IgD-negative memory B cell (primary cell): ENCODE data around the gene MAPK8IP1. TPM values are rescaled to one million over a fixed set of nuclear protein-coding genes. Genes with fewer than 3 reads are reported as not detected.
"Not testable (repeated sequence)": the region's sequence is repeated elsewhere in the genome, so short reads cannot be mapped to it uniquely, and the experiment has no call there.

ENCODE experiments used
- H3K27ac Mint-ChIP-seq, 3 donors: one replicate each; pipeline ENCODE4 v1.8.0; 2020 to 2022; ENCODE audit warnings: mild to moderate bottlenecking in 3 of 3, mixed read lengths in 3 of 3, moderate library complexity in 1 of 3
- H3K27me3 Mint-ChIP-seq: one replicate; pipeline ENCODE4 v1.8.0; 2021; ENCODE audit warnings: mixed read lengths
- H3K36me3 Mint-ChIP-seq: one replicate; pipeline ENCODE4 v1.8.0; 2020; ENCODE audit warnings: mild to moderate bottlenecking, mixed read lengths
- H3K4me1 Mint-ChIP-seq, 3 donors: one replicate each; pipeline ENCODE4 v1.8.0; 2020 to 2022; ENCODE audit warnings: mixed read lengths in 3 of 3, mild to moderate bottlenecking in 1 of 3
- H3K4me3 Mint-ChIP-seq, 4 donors: one replicate each; pipeline ENCODE4 v1.8.0; 2020 to 2022; ENCODE audit warnings: mild to moderate bottlenecking in 4 of 4, mixed read lengths in 4 of 4, moderate library complexity in 3 of 4
- H3K9me3 Mint-ChIP-seq, 3 donors: one replicate each; pipeline ENCODE4 v1.8.0; 2020 to 2021; ENCODE audit warnings: mixed read lengths in 3 of 3, mild to moderate bottlenecking in 1 of 3
- polyA plus RNA-seq: library from polyadenylated mRNA; unstranded; fragments of 300-500 nt; fragmentation: Illumina TruSeq; gene quantifications from one replicate; pipeline ENCODE4 v1.2.3, GENCODE V29; 2021

The MAPK8IP1 gene
- polyA plus RNA-seq, 1 donor from 2014 or later = 0.26 TPM

GRCh38 chr11:45894555-45895247 is 9.2 kb downstream of the MAPK8IP1 start:
- peaks cover 3% of the 10 kb centered on the region for H3K36me3 Mint-ChIP-seq
- H3K4me1 Mint-ChIP-seq = peaks cover 0 to 2% (median 2%) of the 10 kb centered on the region in 3 donors
- H3K9me3 Mint-ChIP-seq = no peaks in the 10 kb centered on the region
- peak overlapping the region in 2 of 3 donors; percentile 50 to 51 for H3K27ac Mint-ChIP-seq
- H3K27me3 Mint-ChIP-seq = peaks cover 23% of the 10 kb centered on the region
- no peak overlapping the region for H3K4me3 Mint-ChIP-seq

- Mint-ChIP-seq H3K36me3 (peaks cover 3% of the 10 kb centered on the region), H3K4me1 (peaks cover 0 to 2% (median 2%) of the 10 kb centered on the region in 3 donors), H3K4me3 (no peak overlapping the region), H3K27ac (no peak overlapping the region), H3K9me3 (no peaks in the 10 kb centered on the region), H3K27me3 (peaks cover 25% of the 10 kb centered on the region)
These were observed 10.3 kb downstream of the MAPK8IP1 start for GRCh38 chr11:45895553-45896259.

DNA sequence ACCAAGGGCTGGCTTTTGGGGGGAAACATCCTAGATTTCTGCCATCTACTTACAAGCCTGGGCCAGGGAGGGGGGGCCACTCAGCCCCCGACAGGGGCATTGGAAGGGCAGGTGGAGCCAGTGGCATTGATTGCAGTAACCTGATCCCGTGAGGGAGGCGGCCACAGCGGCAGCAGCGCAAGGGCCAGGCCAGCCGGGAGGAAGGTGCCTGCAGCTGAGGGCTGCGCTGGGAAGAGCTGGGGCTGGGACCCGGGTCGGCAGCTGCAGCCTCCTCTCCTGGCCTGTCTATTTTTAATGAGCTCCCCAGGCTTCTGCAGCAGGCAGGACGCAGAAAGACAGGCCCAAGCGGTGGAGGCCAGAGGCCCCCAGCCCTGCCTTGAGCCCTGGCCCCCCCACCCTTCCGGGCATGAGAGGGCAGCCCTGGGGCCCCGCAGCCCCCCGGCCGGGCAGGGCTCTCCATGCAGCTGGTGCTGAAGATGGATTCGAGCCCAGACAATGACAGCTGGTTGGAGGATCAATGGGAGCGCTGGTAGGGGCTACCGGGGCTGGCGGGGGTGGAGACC is 11.1 kb downstream of the MAPK8IP1 start:
- no peak overlapping the region for H3K27ac Mint-ChIP-seq
- peaks cover 3% of the 10 kb centered on the region for H3K36me3 Mint-ChIP-seq
- H3K4me1 Mint-ChIP-seq = peaks cover 0 to 2% (median 2%) of the 10 kb centered on the region in 3 donors
- H3K27me3 Mint-ChIP-seq = peaks cover 27% of the 10 kb centered on the region
- no peaks in the 10 kb centered on the region for H3K9me3 Mint-ChIP-seq
- H3K4me3 Mint-ChIP-seq = no peak overlapping the region

DNA sequence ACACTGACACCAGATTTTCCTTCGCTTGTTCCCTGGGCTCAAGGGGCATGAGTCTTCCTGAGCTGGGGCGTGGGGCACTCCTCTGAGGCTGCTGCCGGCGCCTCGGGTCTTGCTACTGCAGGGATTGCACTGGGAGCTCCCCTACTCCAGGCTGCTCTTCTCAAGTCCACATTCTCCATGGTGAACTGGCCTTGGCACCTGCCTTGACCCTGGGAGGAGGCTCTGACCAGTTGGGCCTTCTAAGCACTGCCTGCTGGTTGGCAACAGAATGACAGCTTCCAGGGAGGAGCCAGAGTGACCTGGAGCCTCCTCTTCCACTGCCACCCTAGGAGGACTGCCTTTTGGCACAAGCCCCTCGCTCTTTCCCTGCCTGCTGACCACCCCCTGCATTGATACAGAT is 12.1 kb downstream of the MAPK8IP1 start:
- no peak overlapping the region for H3K27ac Mint-ChIP-seq
- peaks cover 3% of the 10 kb centered on the region for H3K36me3 Mint-ChIP-seq
- peak overlapping the region in 1 of 4 donors; percentile 28 for H3K4me3 Mint-ChIP-seq
- H3K9me3 Mint-ChIP-seq = no peaks in the 10 kb centered on the region
- peaks cover 28% of the 10 kb centered on the region for H3K27me3 Mint-ChIP-seq
- peaks cover 0 to 2% (median 2%) of the 10 kb centered on the region in 3 donors for H3K4me1 Mint-ChIP-seq

- Mint-ChIP-seq H3K27ac (peak overlapping the region in 2 of 3 donors; percentile 39 to 56), H3K4me1 (peaks cover 0 to 2% (median 2%) of the 10 kb centered on the region in 3 donors), H3K36me3 (peaks cover 3% of the 10 kb centered on the region), H3K27me3 (peaks cover 25% of the 10 kb centered on the region), H3K9me3 (no peaks in the 10 kb centered on the region), H3K4me3 (peak overlapping the region; percentile 68 to 90 (median 72))
These were observed 13.6 kb downstream of the MAPK8IP1 start for GRCh38 chr11:45899086-45899447.

GRCh38 chr11:45899448-45900174 is 14.2 kb downstream of the MAPK8IP1 start:
- Mint-ChIP-seq H3K9me3 (no peaks in the 10 kb centered on the region), H3K4me1 (peaks cover 0 to 2% (median 2%) of the 10 kb centered on the region in 3 donors), H3K4me3 (peak overlapping the region; percentile 68 to 90 (median 72)), H3K27me3 (peaks cover 20% of the 10 kb centered on the region), H3K36me3 (peaks cover 3% of the 10 kb centered on the region), H3K27ac (peak overlapping the region in 2 of 3 donors; percentile 19 to 56)

- not testable (repeated sequence) for H3K36me3 Mint-ChIP-seq, H3K9me3 Mint-ChIP-seq, H3K4me1 Mint-ChIP-seq
- Mint-ChIP-seq H3K27ac (peak overlapping the region in 1 of 3 donors; percentile 32), H3K27me3 (peaks cover 15% of the 10 kb centered on the region), H3K4me3 (peak overlapping the region; percentile 65 to 82 (median 76))
These were observed 14.8 kb downstream of the MAPK8IP1 start for GRCh38 chr11:45900175-45900800.

DNA sequence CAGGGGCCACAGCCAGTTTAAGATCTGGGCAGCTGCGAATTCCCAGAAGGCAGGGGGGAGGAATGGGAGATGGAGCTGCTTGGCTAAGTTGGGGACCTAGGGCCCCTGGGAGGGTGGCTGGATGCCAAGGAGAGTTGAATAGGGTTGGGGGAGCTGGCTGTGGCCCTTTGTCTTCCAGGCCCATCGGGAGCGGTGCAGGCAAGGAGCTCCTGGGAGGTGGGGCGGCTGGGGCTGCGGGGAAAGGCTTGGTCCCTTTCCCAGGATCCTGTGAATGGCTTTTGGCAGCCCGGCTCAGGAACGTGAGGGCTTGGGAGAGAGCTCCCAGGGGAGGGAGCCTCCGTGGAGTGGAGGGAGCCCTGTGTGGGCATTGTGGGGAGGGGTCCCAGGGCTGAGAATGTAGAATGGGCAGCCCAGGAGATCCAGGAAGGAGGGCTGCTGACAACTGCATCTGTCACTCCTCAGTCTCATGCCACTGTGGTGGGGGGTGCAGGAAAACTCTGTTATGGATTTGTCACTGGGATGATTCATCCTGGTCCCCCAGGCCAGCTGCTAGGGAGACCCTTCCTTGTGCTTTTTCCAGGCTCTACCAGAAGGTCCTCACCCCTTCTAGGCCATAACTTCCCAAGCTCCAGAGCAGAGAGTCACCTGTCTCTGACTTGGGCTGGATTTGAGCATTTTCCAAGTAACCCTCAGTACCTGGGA is 15.6 kb downstream of the MAPK8IP1 start:
- peaks cover 15% of the 10 kb centered on the region for H3K27me3 Mint-ChIP-seq
- H3K4me3 Mint-ChIP-seq = peak overlapping the region; percentile 65 to 82 (median 76)
- no peaks in the 10 kb centered on the region for H3K36me3 Mint-ChIP-seq
- H3K27ac Mint-ChIP-seq = peak overlapping the region in 2 of 3 donors; percentile 32 to 60
- H3K9me3 Mint-ChIP-seq = no peaks in the 10 kb centered on the region
- peaks cover 0 to 2% (median 2%) of the 10 kb centered on the region in 3 donors for H3K4me1 Mint-ChIP-seq

DNA sequence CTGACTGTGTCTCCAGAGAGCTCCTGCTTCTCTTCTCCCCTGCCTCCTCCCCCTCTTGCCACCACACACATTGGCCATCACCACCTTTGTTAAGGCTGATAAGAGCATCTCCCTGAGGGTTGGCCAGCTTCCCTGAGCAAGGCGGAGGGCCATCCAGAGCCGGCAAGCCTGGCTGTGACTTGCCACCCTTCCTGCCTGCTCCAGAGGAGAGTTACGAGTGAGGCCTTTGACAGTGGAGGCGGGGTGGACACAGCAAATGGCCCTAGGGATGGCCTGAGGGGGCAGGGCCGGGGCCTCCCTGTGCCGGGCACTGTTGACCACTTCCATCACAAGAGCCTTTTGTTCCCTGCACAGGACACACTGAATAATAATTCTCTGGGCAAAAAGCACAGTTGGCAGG is 16.2 kb downstream of the MAPK8IP1 start:
- Mint-ChIP-seq H3K27ac (peak overlapping the region in 2 of 3 donors; percentile 32 to 60), H3K4me3 (peak overlapping the region in 1 of 4 donors; percentile 75), H3K36me3 (no peaks in the 10 kb centered on the region)

GRCh38 chr11:45902452-45903380 is 17.3 kb downstream of the MAPK8IP1 start:
- H3K4me1 Mint-ChIP-seq = peaks cover 4 to 7% (median 6%) of the 10 kb centered on the region in 3 donors
- peak overlapping the region in 1 of 3 donors; percentile 51 for H3K27ac Mint-ChIP-seq

More for the DNA sequence above, 16.2 kb downstream of the MAPK8IP1 start:
- Mint-ChIP-seq H3K27me3 (peaks cover 12% of the 10 kb centered on the region), H3K4me1 (peaks cover 0 to 6% (median 4%) of the 10 kb centered on the region in 3 donors), H3K9me3 (no peaks in the 10 kb centered on the region)

DNA sequence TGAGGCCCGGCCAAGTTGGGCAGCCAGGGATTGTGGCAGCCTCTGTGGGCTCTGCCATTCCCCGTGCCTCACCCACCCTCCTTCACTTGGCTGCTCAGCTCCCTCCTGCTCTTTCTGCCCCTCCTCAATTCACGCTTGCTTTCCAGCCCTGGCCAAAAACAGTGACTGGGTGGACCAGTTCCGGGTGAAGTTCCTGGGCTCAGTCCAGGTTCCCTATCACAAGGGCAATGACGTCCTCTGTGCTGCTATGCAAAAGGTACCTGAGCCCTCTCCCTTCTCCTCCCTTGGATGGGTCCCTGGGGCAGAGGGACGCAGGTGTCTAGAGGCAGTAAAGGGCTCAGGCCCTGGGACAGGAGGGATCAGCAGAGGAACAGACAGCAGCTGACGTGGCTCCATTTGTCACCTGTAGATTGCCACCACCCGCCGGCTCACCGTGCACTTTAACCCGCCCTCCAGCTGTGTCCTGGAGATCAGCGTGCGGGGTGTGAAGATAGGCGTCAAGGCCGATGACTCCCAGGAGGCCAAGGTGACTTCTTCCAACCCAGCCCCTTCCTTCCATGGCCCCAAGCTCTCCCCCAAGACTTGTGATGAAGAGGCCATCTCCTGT is 19.0 kb downstream of the MAPK8IP1 start:
- peak overlapping the region in 1 of 3 donors; percentile 51 for H3K27ac Mint-ChIP-seq
- H3K4me3 Mint-ChIP-seq = peak overlapping the region in 1 of 4 donors; percentile 60
- H3K9me3 Mint-ChIP-seq = no peaks in the 10 kb centered on the region
- H3K27me3 Mint-ChIP-seq = peaks cover 7% of the 10 kb centered on the region
- H3K4me1 Mint-ChIP-seq = peaks cover 4 to 7% (median 4%) of the 10 kb centered on the region in 3 donors
- peaks cover 2% of the 10 kb centered on the region for H3K36me3 Mint-ChIP-seq

More at GRCh38 chr11:45902452-45903380, 17.3 kb downstream of the MAPK8IP1 start:
- Mint-ChIP-seq H3K36me3 (peaks cover 2% of the 10 kb centered on the region), H3K27me3 (peaks cover 9% of the 10 kb centered on the region), H3K9me3 (no peaks in the 10 kb centered on the region), H3K4me3 (peak overlapping the region in 1 of 4 donors; percentile 55)

DNA sequence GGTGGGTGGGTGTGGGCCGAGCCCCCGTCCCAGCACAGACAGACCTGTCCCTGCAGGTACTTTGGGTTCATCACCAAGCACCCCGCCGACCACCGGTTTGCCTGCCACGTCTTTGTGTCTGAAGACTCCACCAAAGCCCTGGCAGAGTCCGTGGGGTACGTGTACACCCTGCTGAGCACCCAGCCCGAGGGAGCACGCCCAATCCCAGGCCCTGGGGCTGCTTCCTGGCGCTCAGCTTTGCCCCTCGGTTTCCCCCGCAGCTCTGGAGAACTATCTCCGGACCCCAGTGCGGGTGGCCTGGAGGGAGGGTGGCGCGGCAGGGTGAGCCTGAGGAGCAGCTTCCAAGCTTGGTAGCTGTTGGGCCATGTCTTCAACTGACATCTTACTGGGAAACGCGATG is 19.6 kb downstream of the MAPK8IP1 start:
- peak overlapping the region in 1 of 4 donors; percentile 26 for H3K4me3 Mint-ChIP-seq
- no peaks in the 10 kb centered on the region for H3K9me3 Mint-ChIP-seq
- peaks cover 4 to 7% (median 4%) of the 10 kb centered on the region in 3 donors for H3K4me1 Mint-ChIP-seq
- H3K27ac Mint-ChIP-seq = peak overlapping the region in 1 of 3 donors; percentile 51
- peaks cover 7% of the 10 kb centered on the region for H3K27me3 Mint-ChIP-seq
- peaks cover 2% of the 10 kb centered on the region for H3K36me3 Mint-ChIP-seq
